Activated CD4-positive, alpha-beta T cell treated with anti-CD3 and anti-CD28 coated beads, Interleukin-2, Interleukin-6, amounts not matched to agents 100 ng/mL and 50 ng/mL, durations not matched to agents 16 hours and 8 hours (primary cell): ENCODE results near the gene TBC1D8B.
A peak's percentile ranks its signal among the peaks of the same experiment; 100 is the strongest.
"Not testable (repeated sequence)": the region's sequence is repeated elsewhere in the genome, so short reads cannot be mapped to it uniquely, and the experiment has no call there.

Source experiments
- DNase-seq: peaks from one replicate; pipeline ENCODE4 v3.0.0-alpha.2; 2020

TBC1D8B gene

DNA sequence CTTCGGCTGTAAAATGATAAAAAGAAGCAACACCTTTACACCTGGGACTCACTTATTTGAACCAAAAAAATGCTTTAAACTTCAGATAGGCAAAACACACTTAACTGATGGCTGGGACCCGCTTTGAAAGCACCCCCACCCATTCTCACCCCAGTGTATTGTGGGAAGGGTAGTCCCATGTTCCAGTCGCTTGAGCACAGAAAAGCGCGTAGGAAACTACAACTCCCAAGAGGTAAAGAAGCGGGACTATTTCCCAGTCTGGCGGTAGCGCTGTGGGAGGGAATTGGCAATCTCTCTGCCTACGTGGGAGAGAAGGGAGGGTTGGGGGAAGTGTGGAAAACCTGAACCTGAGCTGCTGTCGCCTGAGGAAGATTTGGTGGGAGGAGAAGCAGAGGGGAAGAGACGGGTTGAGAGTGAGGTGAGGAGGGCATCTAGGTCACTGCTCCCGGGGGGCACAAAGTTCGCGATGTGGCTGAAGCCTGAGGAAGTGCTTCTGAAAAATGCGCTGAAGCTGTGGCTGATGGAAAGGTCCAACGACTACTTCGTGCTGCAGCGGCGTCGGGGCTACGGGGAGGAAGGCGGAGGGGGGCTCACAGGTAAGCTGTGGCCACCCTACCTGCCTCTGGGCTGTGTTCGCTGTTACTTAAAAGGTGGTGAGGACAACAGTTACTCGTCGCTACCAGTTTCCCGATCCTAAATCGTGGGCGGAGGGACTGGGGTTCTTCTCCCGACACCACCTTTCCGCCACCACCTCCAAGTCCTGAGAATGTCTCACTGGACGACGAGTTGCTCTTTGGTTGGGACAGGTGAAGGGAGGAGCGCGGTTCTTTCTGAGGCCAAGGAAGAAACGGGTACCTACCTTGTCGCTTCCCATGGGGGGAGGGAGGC is at the start of gene TBC1D8B:
Gene TBC1D8B, plus strand, starts transcription at position 286 of the 888 bp plus-strand sequence. Its CDS starts 181 bp downstream, at position 467.
- peak; percentile 39 for DNase-seq

GRCh38 chrX:106769288-106769687 is 33.2 kb upstream of the TBC1D8B start:
- not testable (repeated sequence) for DNase-seq

- no peak for DNase-seq
Observed at GRCh38 chrX:106774981-106775380, 27.5 kb upstream of the TBC1D8B start.

DNA sequence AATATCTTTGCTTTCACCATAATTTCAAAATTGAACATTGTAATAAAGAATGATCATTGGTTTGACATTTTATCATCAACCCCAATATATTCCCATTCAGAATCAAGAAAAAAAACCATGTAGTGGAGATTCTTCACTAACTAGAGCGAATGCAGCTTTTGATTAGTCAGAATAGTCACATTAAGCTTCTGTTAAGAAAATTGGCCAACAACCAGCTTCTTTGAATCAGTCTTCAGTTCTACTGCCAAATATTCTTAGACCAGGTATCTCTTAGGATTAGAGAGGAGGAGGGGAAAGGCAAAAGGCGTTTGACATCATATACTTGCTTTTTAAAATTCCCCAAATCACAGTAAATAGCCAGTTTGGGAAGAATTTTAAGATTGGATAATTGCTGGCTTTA is 22.2 kb upstream of the TBC1D8B start:
- no peak for DNase-seq

GRCh38 chrX:106780664-106781377 is 21.7 kb upstream of the TBC1D8B start:
- no peak for DNase-seq

DNA sequence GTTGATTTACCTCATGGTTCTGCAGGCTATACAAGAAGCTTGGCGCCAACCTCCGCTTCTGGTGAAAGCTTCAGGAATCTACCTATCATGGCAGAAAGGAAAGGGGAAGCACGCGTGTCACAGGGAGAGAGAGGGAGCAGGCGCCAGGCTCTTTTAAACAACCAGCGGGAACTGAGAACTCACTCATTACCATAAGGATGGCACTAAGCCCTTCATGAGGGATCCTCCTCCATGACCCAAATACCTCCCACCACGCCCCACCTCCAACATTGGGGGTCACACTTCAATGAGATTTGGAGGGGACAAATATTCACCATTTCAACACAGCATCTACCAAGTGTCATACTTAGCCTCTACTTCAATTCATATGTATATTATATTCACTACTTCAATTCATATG is 18.8 kb upstream of the TBC1D8B start:
- DNase-seq: no peak

DNA sequence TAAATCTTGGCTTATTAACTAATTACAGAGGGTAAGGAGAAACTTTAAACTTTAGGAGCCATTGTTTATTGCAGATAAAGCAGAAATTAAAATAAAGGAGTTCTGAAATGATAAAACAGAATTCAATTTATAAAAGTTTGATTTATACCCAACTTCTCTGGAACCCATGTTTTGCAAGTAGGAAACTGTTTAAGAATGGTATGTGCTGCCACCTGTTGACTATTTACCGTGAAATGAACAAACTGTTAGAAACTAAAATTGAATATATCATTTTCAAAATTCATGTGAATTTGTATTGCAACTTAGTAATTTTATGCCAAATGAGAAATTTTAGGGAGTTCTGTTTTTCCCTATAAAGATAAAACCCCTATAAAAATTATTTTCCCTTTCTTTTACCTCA is 11.0 kb upstream of the TBC1D8B start:
- DNase-seq: no peak

DNA sequence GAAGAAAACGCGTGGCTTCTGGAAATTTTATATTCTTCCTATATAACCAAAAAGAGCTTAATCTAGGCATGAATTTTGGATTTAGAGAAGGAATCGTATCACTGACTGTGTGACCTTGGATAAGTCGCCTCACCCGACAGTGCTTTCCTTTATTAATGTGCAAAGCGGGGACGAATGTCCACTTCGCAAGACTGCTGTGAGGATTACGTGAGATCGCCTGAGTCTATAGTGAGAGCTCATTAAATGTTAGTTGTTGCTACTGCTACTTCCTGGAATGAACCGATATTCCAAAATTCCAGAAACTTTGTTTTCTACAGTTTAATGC is 448 bp upstream of the TBC1D8B start:
- DNase-seq: no peak

- no peak for DNase-seq
Observed at GRCh38 chrX:106811131-106811910, 8.8 kb downstream of the TBC1D8B start.

DNA sequence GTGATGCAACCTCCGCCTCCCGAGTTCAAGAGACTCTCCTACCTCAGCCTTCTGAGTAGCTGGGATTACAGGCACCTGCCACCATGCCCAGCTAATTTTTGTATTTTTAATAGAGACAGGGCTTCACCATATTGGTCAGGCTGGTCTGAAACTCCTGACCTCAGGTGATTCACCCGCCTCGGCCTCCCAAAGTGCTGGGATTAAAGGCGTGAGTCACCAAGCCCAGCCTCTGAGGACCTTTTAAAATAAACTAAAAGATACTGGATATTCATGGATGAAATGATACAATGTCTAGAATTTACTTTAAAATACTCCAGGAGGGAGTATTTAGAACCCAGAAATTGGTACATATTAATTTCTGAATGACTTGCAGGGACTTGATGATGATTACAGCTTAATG is 10.5 kb downstream of the TBC1D8B start:
- DNase-seq: not testable (repeated sequence)

- DNase-seq: not testable (repeated sequence)
Observed at GRCh38 chrX:106814093-106814492, 11.6 kb downstream of the TBC1D8B start.

GRCh38 chrX:106862972-106863688 is 60.7 kb downstream of the TBC1D8B start:
- peak; percentile 39 for DNase-seq

DNA sequence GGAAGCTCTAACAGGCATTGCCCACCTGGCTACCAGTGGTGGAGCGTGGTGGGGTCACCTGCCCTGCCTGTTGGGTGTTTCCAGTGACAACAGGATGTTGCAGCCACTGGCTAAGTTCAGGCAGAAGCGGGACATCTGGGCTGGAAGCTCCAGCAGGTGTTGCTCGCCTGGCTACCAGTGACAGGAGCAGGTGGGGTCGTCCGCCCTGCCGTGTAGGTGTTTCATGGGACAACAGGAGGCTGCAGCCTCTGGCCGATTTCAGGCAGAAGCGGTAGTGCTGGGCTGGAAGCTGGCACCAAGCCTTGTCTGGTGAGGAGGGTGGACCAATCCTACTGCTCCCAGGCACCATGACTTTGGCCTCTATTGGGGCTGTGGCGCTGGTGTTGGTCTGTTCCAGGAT is 61.2 kb downstream of the TBC1D8B start:
- no peak for DNase-seq

GRCh38 chrX:106872796-106873195 is 70.3 kb downstream of the TBC1D8B start:
- not testable (repeated sequence) for DNase-seq

- DNase-seq: peak; percentile 26
Observed at GRCh38 chrX:106874075-106874474, 71.6 kb downstream of the TBC1D8B start.

- no peak for DNase-seq
Observed at GRCh38 chrX:106875151-106875550, 72.7 kb downstream of the TBC1D8B start.

DNA sequence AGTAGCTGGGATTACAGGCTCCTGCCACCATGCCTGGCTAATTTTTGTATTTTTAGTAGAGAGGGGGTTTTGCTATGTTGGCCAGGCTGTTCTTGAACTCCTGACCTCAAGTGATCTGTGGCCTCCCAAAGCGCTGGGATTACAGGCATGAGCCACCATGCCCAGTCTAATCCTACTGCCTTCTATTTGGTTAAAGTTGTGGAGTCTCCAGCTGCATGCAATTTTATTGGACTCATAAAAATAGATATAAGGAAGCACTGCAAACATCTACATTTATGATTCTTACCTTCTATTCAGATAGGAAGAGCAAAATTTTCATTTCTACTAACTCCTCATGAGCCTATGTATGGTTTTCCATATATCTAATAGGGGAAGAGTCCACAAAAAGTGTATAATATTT is 87.0 kb downstream of the TBC1D8B start:
- no peak for DNase-seq

- DNase-seq: no peak
Observed at GRCh38 chrX:106891762-106892460, 89.4 kb downstream of the TBC1D8B start.

DNA sequence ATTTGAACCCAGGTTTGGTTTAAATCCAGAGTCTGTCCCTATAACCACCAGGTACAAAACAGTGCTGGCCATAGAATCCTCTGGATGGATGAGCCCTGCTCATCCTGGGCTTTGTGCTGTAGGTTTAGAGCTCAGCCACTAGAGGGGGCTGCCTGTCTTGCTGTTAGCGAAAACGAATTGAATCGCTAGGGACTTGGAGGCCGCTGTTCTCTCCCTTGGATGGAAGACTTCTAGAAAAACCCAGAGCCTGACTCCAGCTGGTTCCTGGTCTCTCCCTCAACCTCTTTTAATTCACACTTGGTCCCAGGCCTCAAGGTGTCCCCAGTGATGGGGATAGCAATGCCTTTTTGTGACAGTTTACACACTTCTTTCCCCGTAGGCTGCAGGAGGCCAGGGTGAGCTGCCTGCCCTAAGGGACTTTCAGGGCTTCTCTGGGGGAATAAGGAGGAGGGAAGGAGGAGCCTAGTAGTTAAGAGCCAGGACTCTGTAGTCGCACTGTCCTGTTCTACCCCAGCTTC is 92.0 kb downstream of the TBC1D8B start:
- DNase-seq: peak; percentile 66

DNA sequence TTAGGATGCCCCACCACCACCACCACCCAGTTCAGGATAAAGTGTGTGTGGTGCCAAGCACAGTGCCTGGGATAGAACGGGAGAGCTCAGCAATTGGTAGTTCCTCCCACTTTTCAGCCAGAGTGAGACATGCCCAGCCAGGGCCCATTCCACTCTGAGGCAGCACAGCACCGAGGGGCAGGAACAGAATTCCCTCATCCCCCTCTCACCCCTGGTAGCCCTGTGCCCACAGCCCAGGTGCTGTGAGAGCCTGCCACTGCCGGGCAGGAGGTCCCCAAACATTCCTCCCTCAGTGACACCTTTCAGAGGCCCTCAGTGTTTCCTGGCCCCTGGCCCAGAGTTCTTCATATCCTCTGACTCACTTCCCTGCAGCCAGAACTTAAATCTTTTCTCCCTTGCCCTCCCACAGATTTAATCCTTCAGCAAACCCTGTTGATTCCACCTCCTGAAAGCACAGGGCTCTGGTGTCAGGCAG is 92.5 kb downstream of the TBC1D8B start:
- DNase-seq: no peak

DNA sequence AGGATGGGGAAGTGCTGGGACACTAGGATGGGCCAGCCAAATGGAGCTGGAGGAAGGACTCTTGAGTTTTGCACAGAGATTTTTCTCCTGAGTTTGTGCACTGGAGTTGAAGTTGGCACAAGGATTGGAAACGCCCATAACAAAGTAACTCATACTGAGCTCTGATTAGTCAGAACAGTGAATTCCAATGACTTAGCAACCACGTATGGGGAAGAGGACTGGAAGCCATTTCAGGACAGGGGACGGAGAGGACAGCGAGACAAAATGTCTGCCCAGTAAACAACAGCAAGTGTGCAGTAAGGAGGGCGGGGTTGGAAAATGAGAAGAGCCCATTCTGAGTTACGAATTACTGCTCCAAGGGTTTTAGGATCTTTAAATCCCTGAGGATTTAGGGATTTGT is 94.8 kb downstream of the TBC1D8B start:
- no peak for DNase-seq

- peak; percentile 55 for DNase-seq
Observed at GRCh38 chrX:106898462-106898861, 96.0 kb downstream of the TBC1D8B start.
